Measurements from ENCODE around the gene UBE2A. TPM values are rescaled to one million over a fixed set of nuclear protein-coding genes. Genes with fewer than 3 reads are reported as not detected.
A peak's percentile ranks its signal among the peaks of the same experiment; 100 is the strongest.

The UBE2A gene
- total RNA-seq, 1 donor: 50.5 TPM

DNA sequence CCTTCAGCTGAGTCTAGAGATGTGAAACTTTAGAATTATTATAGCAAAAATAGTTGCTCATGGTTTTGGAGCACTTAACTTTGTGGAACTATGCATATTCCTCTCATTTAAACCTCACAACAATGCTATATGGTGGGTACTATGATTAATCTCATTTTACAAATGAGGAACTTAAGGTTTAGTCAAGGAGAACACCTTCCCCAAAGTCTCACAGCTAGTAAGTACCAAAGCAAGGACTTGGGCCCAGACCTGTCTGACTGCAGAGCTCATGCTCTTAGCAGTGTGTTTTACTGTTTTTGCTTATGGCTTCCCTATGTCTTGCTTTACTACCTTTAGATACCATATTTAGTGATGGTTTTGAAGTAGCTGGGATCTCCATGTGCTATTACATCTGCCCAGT is 5.1 kb downstream of the UBE2A start:
- TF ChIP-seq, protein P1, sequence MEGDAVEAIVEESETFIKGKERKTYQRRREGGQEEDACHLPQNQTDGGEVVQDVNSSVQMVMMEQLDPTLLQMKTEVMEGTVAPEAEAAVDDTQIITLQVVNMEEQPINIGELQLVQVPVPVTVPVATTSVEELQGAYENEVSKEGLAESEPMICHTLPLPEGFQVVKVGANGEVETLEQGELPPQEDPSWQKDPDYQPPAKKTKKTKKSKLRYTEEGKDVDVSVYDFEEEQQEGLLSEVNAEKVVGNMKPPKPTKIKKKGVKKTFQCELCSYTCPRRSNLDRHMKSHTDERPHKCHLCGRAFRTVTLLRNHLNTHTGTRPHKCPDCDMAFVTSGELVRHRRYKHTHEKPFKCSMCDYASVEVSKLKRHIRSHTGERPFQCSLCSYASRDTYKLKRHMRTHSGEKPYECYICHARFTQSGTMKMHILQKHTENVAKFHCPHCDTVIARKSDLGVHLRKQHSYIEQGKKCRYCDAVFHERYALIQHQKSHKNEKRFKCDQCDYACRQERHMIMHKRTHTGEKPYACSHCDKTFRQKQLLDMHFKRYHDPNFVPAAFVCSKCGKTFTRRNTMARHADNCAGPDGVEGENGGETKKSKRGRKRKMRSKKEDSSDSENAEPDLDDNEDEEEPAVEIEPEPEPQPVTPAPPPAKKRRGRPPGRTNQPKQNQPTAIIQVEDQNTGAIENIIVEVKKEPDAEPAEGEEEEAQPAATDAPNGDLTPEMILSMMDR (IDR thresholded peaks at IDR 0.05; ENCODE audit: insufficient read depth, low read length): no peak
- DNase-seq (ENCODE audit: low read depth): no peak
- no peak overlapping the region for H3K4me3 ChIP-seq (ENCODE audit: low read depth, low read length)

DNA sequence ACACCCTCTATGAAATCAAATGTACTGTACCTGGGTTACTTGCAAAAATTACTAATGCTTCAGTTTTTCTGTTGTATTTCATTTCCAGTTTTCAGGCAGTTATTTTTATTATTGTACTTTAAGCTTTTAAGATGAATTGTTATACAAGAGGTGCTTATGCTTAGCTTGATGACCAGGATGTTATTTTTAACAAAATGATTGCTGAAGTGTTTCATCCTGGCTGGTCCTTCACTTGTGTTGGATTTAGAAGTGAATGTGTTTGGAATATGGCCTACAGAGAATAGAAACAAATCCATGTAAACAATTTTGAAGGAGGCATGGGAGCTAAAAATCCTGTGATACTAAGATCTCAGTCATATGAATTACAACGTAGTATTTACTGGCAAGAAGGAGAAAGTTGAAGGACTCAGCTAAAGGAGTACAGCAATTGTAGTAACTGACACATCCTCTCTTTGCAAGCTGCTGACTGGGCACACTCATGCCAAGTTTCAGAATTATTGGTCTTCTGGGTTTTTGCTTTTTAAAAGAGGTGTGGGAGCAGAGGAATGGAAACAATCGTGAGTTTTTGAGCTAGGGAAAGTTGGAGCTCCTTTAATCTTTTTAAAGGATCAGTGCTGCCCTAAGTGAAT is 9.2 kb downstream of the UBE2A start:
- TF ChIP-seq, protein P1 (IDR thresholded peaks at IDR 0.05; ENCODE audit: insufficient read depth, low read length): no peak
- no peak for DNase-seq (ENCODE audit: low read depth)
- H3K4me3 ChIP-seq (ENCODE audit: low read depth, low read length): no peak overlapping the region

DNA sequence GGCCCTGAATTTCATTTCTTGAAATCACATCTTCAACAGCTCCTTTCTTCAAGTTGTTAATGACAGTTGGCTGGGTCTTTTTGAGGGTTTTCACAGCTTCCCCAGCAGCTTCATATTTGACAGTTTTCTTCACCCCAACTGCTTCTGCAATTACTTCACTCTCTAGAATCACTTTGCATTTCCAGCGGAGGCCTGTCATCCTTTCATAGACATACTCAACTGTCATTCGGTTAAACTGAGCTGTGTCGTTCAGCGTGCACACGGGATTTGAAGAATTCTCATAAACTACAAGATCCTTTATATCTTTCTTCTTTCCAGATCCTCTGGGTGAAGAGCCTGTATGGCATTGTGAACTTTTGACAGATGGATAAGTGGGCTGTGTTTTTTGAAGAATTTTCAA is 15.4 kb downstream of the UBE2A start:
- no peak overlapping the region for H3K4me3 ChIP-seq (ENCODE audit: low read depth, low read length)
- no peak for DNase-seq (ENCODE audit: low read depth)
- TF ChIP-seq, protein P1 (IDR thresholded peaks at IDR 0.05; ENCODE audit: insufficient read depth, low read length): no peak

DNA sequence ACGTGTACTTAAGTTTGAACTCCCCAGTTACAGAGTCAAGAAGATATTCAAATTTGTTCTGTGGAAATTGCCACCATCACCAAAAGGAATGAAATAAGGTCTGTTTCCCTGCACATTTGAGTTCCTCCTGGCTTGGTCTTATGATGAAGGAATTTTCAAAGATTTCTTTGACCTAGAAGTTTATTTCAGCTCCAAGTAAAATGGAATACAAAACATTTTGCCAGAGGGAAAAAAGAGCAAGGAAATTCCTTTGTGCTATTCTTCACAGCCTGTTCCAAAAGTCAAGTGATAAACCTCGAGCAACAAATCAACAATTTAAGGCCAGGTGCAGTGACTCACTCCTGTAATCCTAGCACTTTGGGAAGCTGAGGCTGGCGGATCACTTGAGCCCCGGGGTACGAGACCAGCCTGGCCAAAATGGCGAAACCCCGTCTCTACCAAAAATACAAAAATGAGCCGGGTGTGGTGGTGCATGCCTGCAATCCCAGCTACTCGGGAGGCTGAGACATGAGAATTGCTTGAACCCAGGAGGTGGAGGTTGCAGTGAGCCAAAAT is 28.4 kb downstream of the UBE2A start:
- no peak overlapping the region for H3K4me3 ChIP-seq (ENCODE audit: low read depth, low read length)
- TF ChIP-seq, protein P1 (IDR thresholded peaks at IDR 0.05; ENCODE audit: insufficient read depth, low read length): no peak
- DNase-seq (ENCODE audit: low read depth): no peak

DNA sequence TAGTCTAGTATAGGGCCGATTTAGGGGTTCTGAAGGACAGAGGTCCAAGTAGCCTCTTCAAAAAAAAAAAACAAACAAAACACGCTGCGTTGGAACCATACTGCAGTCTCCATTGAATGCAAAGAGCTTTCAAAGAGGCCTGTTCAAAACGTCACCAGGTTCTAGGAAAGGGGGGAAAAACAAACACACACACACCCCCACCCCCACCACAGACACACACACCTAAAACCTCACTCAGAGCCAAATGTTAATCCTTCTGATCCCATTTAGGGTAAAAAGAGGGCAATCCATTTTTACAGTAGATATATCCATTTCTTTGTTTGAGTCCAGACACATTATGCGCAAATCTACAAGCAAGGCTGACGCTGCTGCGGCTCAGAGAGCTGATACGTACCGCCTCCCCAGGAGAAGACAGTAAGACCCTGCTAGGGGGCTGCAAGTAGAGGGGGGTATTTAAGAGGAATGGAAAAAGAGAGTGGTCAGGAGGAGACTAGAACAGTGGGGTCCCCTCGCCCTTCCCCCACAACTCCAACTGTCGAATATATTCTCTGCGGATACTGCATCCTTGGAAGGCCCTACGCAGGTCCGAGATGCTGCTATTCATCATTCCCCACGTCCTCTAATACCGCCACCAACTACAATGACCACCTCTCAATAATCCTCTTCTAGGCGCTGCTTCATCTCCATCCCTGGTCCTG is 30.6 kb downstream of the UBE2A start:
- peak overlapping the region; percentile 89 for H3K4me3 ChIP-seq (ENCODE audit: low read depth, low read length)
- no peak for DNase-seq (ENCODE audit: low read depth)
- TF ChIP-seq, protein P1 (IDR thresholded peaks at IDR 0.05; ENCODE audit: insufficient read depth, low read length): no peak

DNA sequence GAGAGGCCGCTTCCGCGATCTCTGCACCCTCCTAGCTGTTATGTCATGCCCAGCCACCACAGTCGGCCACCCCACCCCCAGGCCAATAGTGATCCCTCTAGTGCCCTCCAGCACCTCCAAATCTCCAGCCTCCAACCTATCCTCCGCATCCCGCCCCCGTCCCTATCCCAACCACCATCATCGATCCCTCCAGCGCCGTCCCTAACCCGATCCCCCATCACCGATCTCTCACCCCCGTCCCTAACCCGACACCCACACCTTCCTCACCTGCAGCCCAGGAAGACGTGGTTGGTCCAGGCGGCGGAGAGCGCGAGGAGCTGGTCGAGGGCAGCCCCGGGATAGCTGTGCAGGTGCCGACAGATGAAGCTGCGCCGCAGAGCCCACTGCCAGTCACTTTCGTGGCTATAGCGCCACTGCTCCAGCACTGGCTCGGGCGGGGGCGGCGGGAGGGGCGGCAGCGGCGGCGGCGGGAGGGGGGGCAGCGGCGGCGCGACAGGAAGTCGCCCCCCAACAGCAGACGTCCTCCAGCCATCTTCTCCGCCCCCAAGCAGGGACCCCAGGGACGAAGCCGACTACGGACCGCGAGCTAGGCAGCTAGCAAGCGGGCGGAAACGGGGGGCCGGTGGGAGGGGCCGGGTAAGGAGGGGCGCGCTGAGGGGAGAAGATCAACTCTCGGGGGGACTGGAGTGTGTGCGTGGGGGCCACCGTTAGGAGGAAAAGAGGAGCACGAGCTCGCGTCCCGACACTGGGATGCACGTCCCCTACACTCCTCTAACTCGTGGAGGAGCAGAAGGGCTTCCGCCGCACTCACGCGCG is 31.3 kb downstream of the UBE2A start:
- TF ChIP-seq, protein P1 (IDR thresholded peaks at IDR 0.05; ENCODE audit: insufficient read depth, low read length): no peak
- no peak for DNase-seq (ENCODE audit: low read depth)
- peak overlapping the region; percentile 89 for H3K4me3 ChIP-seq (ENCODE audit: low read depth, low read length)

Data from fibroblast of the aortic adventitia (primary cell).